ENCODE results near the gene TMEM26. TPM values are rescaled to one million over a fixed set of nuclear protein-coding genes. Genes with fewer than 3 reads are reported as not detected.

The TMEM26 gene
- total RNA-seq, 1 donor from 2014 or later, result 3.4 TPM

- DNase-seq (ENCODE audit: low spot score in 2 of 2, unreplicated experiment in 2 of 2), result no peak
- no peaks in the 10 kb centered on the region for H3K9me3 Mint-ChIP-seq
- H3K27ac Mint-ChIP-seq, result no peak overlapping the region
- TF ChIP-seq CTCF (IDR thresholded peaks at IDR 0.05; ENCODE audit: unreplicated experiment), result no peak
- no peaks in the 10 kb centered on the region for H3K36me3 Mint-ChIP-seq
- peaks cover 28% of the 10 kb centered on the region for H3K4me1 Mint-ChIP-seq
- no peak overlapping the region for H3K4me3 Mint-ChIP-seq
- peaks cover 7% of the 10 kb centered on the region for H3K27me3 Mint-ChIP-seq (ENCODE audit: low read depth)
These were observed 44.0 kb downstream of the TMEM26 start for GRCh38 chr10:61409157-61409556.

GRCh38 chr10:61408105-61408504 is 45.1 kb downstream of the TMEM26 start:
- Mint-ChIP-seq H3K9me3 (no peaks in the 10 kb centered on the region), H3K36me3 (no peaks in the 10 kb centered on the region), H3K27me3 (ENCODE audit: low read depth) (peaks cover 2% of the 10 kb centered on the region), H3K27ac (peak overlapping the region; percentile 73), H3K4me1 (peaks cover 29% of the 10 kb centered on the region), H3K4me3 (no peak overlapping the region)
- DNase-seq (ENCODE audit: low spot score in 2 of 2, unreplicated experiment in 2 of 2), result no peak
- TF ChIP-seq CTCF (IDR thresholded peaks at IDR 0.05; ENCODE audit: unreplicated experiment), result no peak

- no peak for TF ChIP-seq CTCF (IDR thresholded peaks at IDR 0.05; ENCODE audit: unreplicated experiment)
- H3K9me3 Mint-ChIP-seq, result no peaks in the 10 kb centered on the region
- H3K4me3 Mint-ChIP-seq, result no peak overlapping the region
- no peaks in the 10 kb centered on the region for H3K27me3 Mint-ChIP-seq (ENCODE audit: low read depth)
- DNase-seq (ENCODE audit: low spot score in 2 of 2, unreplicated experiment in 2 of 2), result no peak
- H3K4me1 Mint-ChIP-seq, result peaks cover 29% of the 10 kb centered on the region
- peak overlapping the region; percentile 60 for H3K27ac Mint-ChIP-seq
- H3K36me3 Mint-ChIP-seq, result no peaks in the 10 kb centered on the region
These were observed 46.4 kb downstream of the TMEM26 start for GRCh38 chr10:61406736-61407135.

GRCh38 chr10:61406242-61406641 is 46.9 kb downstream of the TMEM26 start:
- Mint-ChIP-seq H3K4me1 (peaks cover 29% of the 10 kb centered on the region), H3K9me3 (no peaks in the 10 kb centered on the region), H3K27ac (peak overlapping the region; percentile 58), H3K27me3 (ENCODE audit: low read depth) (no peaks in the 10 kb centered on the region), H3K4me3 (no peak overlapping the region), H3K36me3 (no peaks in the 10 kb centered on the region)
- DNase-seq (ENCODE audit: low spot score in 2 of 2, unreplicated experiment in 2 of 2), result no peak
- TF ChIP-seq CTCF (IDR thresholded peaks at IDR 0.05; ENCODE audit: unreplicated experiment), result no peak

- Mint-ChIP-seq H3K9me3 (no peaks in the 10 kb centered on the region), H3K27ac (no peak overlapping the region), H3K36me3 (no peaks in the 10 kb centered on the region), H3K4me1 (peaks cover 34% of the 10 kb centered on the region), H3K27me3 (ENCODE audit: low read depth) (no peaks in the 10 kb centered on the region), H3K4me3 (no peak overlapping the region)
- no peak for DNase-seq (ENCODE audit: low spot score in 2 of 2, unreplicated experiment in 2 of 2)
- no peak for TF ChIP-seq CTCF (IDR thresholded peaks at IDR 0.05; ENCODE audit: unreplicated experiment)
These were observed 48.4 kb downstream of the TMEM26 start for GRCh38 chr10:61404751-61405150.

- Mint-ChIP-seq H3K4me1 (peaks cover 34% of the 10 kb centered on the region), H3K27me3 (ENCODE audit: low read depth) (no peaks in the 10 kb centered on the region), H3K36me3 (no peaks in the 10 kb centered on the region), H3K9me3 (no peaks in the 10 kb centered on the region), H3K27ac (no peak overlapping the region), H3K4me3 (no peak overlapping the region)
- TF ChIP-seq CTCF (IDR thresholded peaks at IDR 0.05; ENCODE audit: unreplicated experiment), result peak; percentile 49
- DNase-seq (ENCODE audit: low spot score in 2 of 2, unreplicated experiment in 2 of 2), result no peak
These were observed 52.7 kb downstream of the TMEM26 start for GRCh38 chr10:61400524-61400923.

All from mesothelial cell of epicardium (in vitro differentiated cells).